Measurements from ENCODE around the gene ALG2.
"Not testable (repeated sequence)": the region's sequence is repeated elsewhere in the genome, so short reads cannot be mapped to it uniquely, and the experiment has no call there.

Gene ALG2

GRCh38 chr9:99244344-99245260 lies 22.9 kb upstream of the ALG2 start:
- H3K27me3 ChIP-seq (replicated peaks; ENCODE audit: control insufficient read depth, insufficient read depth, low read length) = no peaks in the 10 kb centered on the region
- no peak for TF ChIP-seq CTCF (IDR thresholded peaks at IDR 0.05; ENCODE audit: insufficient read depth, low read length, poor library complexity, severe bottlenecking)
- H3K4me3 ChIP-seq (replicated peaks; ENCODE audit: low read depth, low read length) = no peak overlapping the region
- DNase-seq (ENCODE audit: extremely low read depth, insufficient read length) = peak; percentile 52
- H3K36me3 ChIP-seq (ENCODE audit: control insufficient read depth, insufficient read depth, low read length) = no peaks in the 10 kb centered on the region; the same call in 1 of the 2 replicates

GRCh38 chr9:99241106-99241505 lies 19.4 kb upstream of the ALG2 start:
- DNase-seq (ENCODE audit: extremely low read depth, insufficient read length) = no peak
- no peak overlapping the region for H3K4me3 ChIP-seq (replicated peaks; ENCODE audit: low read depth, low read length)
- H3K27me3 ChIP-seq (replicated peaks; ENCODE audit: control insufficient read depth, insufficient read depth, low read length) = no peaks in the 10 kb centered on the region
- no peaks in the 10 kb centered on the region; the same call in 1 of the 2 replicates for H3K36me3 ChIP-seq (ENCODE audit: control insufficient read depth, insufficient read depth, low read length)
- TF ChIP-seq CTCF (IDR thresholded peaks at IDR 0.05; ENCODE audit: insufficient read depth, low read length, poor library complexity, severe bottlenecking) = no peak

- TF ChIP-seq CTCF (IDR thresholded peaks at IDR 0.05; ENCODE audit: insufficient read depth, low read length, poor library complexity, severe bottlenecking) = no peak
- H3K4me3 ChIP-seq (replicated peaks; ENCODE audit: low read depth, low read length) = no peak overlapping the region
- DNase-seq (ENCODE audit: extremely low read depth, insufficient read length) = no peak
- no peaks in the 10 kb centered on the region; the same call in none of the 2 replicates for H3K36me3 ChIP-seq (ENCODE audit: control insufficient read depth, insufficient read depth, low read length)
- no peaks in the 10 kb centered on the region for H3K27me3 ChIP-seq (replicated peaks; ENCODE audit: control insufficient read depth, insufficient read depth, low read length)
These were observed 17.8 kb upstream of the ALG2 start for GRCh38 chr9:99239341-99240060.

GRCh38 chr9:99238331-99238730 lies 16.6 kb upstream of the ALG2 start:
- Histone ChIP-seq H3K36me3 (ENCODE audit: control insufficient read depth, insufficient read depth, low read length) (no peaks in the 10 kb centered on the region; the same call in none of the 2 replicates), H3K4me3 (replicated peaks; ENCODE audit: low read depth, low read length) (no peak overlapping the region), H3K27me3 (replicated peaks; ENCODE audit: control insufficient read depth, insufficient read depth, low read length) (no peaks in the 10 kb centered on the region)
- no peak for DNase-seq (ENCODE audit: extremely low read depth, insufficient read length)
- no peak for TF ChIP-seq CTCF (IDR thresholded peaks at IDR 0.05; ENCODE audit: insufficient read depth, low read length, poor library complexity, severe bottlenecking)

GRCh38 chr9:99237849-99238248 lies 16.1 kb upstream of the ALG2 start:
- not testable (repeated sequence) for H3K27me3 ChIP-seq (replicated peaks; ENCODE audit: control insufficient read depth, insufficient read depth, low read length); H3K36me3 ChIP-seq (ENCODE audit: control insufficient read depth, insufficient read depth, low read length); H3K4me3 ChIP-seq (replicated peaks; ENCODE audit: low read depth, low read length); DNase-seq (ENCODE audit: extremely low read depth, insufficient read length)

- no peak for TF ChIP-seq CTCF (IDR thresholded peaks at IDR 0.05; ENCODE audit: insufficient read depth, low read length, poor library complexity, severe bottlenecking)
- H3K4me3 ChIP-seq (replicated peaks; ENCODE audit: low read depth, low read length) = no peak overlapping the region
These were observed 15.6 kb upstream of the ALG2 start for GRCh38 chr9:99237356-99237755.

More at GRCh38 chr9:99237356-99237755, 15.6 kb upstream of the ALG2 start:
- peaks cover 5% of the 10 kb centered on the region for H3K36me3 ChIP-seq (ENCODE audit: control insufficient read depth, insufficient read depth, low read length)
- no peak for DNase-seq (ENCODE audit: extremely low read depth, insufficient read length)
- H3K27me3 ChIP-seq (replicated peaks; ENCODE audit: control insufficient read depth, insufficient read depth, low read length) = no peaks in the 10 kb centered on the region

Measured in GM06990 (cell line).